HG03025 (cell line): ENCODE results near the gene LEUTX.
"Not testable (repeated sequence)": the region's sequence is repeated elsewhere in the genome, so short reads cannot be mapped to it uniquely, and the experiment has no call there.

ENCODE experiments used
- ATAC-seq: cut with Tn5 transposase; IDR thresholded peaks from one replicate; pipeline ENCODE4 v1.9.1; 2021; ENCODE audit warnings: mild to moderate bottlenecking, moderate library complexity; ENCODE audit not compliant: unreplicated experiment, low FRiP score

Gene LEUTX

GRCh38 chr19:39778763-39779162, at the start of gene LEUTX:
Gene LEUTX, plus strand, starts transcription at chr19:39778854. Its CDS starts 67 bp downstream, at chr19:39778921.
- no peak for ATAC-seq

DNA sequence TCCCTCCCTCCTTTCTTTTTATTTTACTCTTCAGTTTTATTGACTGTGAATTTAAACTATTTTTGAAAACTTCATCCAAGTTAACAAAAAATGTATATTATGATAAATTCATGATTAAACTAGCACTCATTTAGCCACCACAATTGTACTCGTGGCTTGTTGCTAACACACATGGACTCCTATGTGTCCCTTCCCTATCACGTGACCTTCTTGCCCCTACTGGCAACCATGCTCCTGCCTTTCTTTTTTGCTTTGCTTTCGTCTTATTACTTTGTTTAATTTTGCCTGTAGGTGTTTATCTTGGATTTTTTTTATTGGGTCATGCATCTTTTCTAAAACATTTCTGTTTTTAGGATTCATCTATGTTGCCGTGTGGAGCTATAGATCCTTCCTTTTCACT, 49.1 kb upstream of the LEUTX start:
- no peak for ATAC-seq

DNA sequence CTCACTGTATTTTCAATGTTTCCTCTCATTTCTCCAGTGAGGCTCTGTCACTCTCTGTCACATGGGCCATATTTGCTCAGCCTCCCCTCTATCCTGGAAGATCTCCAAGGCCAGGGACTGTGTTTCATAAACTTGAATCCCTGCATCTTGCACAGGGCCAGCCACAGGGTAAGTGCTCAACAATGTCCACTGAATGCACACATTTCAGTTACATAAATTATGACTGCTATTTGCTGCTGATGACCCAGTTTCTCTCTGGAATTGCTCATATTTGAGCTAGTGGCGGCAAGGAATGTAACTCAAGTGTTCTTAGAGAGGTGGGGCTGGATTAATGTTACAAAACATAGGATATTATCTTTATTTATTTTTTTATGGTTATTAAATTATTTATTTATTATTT, 47.0 kb upstream of the LEUTX start:
- no peak for ATAC-seq

DNA sequence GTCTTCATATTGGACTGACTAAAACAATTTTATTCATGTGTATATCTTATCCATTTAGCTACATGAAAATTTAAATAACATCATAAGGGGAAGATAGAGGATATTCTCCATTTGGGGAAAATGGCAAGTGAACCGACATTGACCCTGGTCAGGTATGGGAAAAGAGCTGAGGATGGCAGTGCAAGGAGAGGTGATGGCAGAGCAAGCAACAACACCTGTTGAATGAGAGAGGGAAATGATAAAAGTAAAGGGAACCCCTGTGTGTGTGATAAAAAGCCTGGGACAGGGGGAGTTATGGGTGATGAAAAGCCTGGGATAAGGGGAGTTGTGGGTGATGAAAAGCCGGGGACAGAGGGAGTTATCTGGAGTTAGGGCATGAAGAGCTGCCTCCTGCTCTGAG, 44.8 kb upstream of the LEUTX start:
- ATAC-seq: no peak

DNA sequence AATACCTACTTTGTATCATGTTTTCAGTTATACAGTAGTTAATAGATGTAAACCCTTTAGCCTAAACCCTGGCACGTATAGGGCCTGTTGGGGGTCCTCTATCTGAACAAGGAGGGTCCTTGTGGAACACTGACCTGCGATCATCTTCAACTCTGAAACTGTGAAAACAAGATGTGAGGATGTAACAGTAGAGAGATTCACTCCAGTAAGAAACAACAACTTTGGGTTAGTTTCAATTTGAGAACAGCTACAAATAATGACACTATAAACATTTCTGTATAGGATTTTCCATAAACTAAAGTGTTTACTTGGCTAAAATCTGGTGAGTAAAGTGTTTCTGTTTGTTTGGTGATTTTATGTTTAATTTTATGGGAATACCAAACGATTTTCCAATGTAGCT, 43.0 kb upstream of the LEUTX start:
- no peak for ATAC-seq

DNA sequence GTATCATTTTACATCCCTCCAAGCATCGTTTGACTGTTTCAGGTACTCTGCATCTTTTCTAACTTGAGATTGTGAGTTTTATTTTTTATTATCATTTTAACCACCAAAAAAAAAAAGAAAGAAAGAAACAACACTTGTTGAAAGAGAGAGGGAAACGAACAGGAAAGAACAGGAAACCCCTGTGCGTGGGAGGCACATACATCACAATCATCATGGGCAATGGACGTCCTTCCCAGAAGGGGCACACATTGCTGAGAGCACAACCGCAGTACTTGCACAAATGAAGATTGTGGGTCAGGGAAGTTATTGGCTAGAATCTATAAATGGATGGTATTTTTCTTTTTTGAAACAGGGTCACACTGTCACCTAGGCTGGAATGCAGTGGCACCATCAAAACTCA, 42.6 kb upstream of the LEUTX start:
- no peak for ATAC-seq

DNA sequence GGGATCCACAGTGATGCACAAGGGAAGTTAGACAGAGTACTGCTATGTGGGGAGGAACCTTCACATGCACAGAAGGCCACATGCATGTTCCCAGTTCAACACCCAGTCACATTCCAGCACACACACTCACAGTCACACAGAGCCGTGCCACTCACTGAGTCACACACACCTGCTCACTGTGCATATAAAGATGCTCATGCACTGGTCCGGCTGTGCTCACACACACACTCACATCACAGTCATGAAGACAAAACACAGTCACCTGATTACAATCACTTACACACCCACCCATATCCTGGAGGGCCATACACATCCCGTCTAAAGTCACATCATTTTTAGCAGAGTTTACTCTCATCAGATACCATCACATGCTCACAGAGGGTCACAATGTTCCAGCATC, 41.3 kb upstream of the LEUTX start:
- ATAC-seq: no peak

DNA sequence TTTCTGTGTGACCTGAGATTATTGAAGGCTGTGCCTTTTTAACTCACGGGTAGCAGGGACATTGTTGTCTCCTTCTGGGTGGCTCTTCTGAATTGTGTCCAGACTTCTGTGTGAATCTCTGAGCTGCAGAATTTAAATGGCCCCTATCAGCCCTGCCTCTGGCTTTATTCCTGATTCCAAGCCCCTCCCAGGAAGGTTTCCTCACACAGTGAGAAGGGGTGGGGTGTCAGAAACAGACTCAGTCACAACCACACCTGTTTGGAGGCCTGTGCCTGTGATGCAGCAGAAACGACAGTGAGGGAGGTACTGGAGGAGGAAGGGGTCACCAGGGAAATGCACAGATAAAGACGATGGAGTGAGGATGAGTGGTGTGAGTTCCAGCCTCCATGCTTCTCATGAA, 40.8 kb upstream of the LEUTX start, which contains the start of gene CLC:
Gene CLC (minus strand): TSS at position 139 of the 400 bp plus-strand sequence. CDS start 77 bp downstream, at position 62.
- ATAC-seq: no peak

DNA sequence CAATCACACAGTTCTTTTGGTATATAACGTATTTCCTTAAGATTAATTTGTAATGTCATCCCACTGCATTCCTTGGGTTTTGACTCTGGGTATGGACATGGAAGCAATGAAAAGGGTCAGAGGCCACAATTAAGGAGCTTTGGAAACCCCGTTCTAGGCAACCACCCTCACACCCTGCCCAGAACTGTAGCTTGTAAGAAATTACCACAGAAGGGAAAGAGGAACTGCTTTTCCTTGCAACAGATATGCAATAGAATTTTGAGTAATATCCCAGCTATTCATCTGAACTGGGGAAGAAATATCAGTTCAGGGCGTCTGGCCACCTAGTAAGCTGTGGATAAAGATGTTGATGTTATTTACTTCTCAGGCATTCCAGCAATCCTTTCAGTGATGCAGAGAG, 39.8 kb upstream of the LEUTX start:
- ATAC-seq: no peak

- ATAC-seq: no peak
Observed at GRCh38 chr19:39740395-39740794, 38.3 kb upstream of the LEUTX start.

GRCh38 chr19:39745643-39746042, 33.0 kb upstream of the LEUTX start:
- no peak for ATAC-seq

- ATAC-seq: no peak
Observed at GRCh38 chr19:39746836-39747529, 31.7 kb upstream of the LEUTX start.

DNA sequence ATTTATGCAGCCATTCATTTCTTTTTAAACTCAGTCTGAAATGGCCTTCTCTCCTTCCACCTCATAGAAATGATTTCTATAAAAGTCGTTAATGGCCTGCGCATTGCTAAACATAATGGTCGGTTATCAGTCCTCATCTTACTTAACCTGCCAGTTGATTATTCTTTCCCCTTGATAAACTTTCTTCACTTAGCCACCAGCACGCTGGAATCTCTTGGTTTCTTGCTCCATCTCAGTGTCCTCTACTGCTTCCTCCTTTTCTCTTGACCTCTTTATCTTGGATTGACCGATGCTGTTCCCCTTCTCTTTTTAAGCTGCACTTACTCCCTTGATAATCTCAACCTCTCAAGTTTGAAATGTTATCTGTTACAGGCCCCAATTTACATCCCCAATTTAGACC, 28.7 kb upstream of the LEUTX start:
- ATAC-seq: no peak

DNA sequence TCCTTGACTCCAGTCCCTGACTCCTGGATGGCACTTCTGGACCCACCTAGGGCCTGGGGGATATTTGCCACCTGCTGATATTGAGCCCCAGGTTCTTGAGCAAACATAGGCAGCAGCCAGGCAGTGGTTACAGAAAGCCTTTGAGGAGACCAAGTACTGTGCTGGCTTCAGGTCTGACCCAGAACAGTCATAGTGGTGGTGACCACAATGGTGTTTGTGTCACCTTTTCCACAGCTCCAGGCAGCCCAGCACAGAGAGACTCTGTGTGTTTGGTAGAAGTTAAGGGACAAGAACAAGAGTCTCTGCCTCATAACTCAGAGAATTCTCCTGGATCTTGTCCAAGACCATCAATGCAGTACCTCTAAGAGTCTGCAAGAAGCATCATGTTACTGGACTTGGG, 26.3 kb upstream of the LEUTX start:
- no peak for ATAC-seq

DNA sequence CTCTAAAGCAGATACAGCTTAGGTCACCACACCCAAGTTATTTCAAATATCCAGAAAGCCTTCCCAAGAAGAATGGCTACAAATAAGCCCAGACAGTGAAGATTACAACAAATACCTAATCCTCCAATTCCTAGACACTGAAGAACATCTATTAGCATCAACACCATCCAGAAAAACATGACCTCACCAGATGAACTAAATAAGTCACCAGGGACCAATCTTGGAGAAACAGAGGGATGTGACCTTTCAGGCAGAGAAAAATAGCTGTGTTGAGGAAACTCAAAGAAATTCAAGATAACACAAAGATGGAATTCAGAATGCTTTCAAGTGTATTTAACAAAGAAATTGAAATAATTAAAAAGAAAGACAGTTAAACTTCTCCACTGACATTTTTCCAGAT, 25.9 kb upstream of the LEUTX start:
- no peak for ATAC-seq

DNA sequence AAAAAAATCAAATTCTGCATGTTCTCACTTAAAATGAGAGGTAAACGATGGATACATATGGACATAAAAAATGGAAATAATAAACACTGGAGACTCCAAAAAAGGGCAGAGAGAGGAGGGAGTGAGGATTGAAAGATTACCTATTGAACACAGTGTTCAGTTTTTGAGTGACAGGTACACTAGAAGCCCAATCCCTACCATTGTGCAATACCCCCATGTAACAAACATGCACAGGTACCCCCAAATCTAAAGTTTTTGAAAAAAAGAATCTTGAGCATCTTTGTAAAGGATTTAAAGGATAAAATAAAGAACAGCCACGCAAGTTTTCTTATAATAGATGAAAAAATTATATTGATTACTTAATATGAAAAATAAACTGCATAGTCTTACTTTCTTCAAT, 24.1 kb upstream of the LEUTX start:
- ATAC-seq: no peak

- ATAC-seq: no peak
Observed at GRCh38 chr19:39754971-39755370, 23.7 kb upstream of the LEUTX start.

DNA sequence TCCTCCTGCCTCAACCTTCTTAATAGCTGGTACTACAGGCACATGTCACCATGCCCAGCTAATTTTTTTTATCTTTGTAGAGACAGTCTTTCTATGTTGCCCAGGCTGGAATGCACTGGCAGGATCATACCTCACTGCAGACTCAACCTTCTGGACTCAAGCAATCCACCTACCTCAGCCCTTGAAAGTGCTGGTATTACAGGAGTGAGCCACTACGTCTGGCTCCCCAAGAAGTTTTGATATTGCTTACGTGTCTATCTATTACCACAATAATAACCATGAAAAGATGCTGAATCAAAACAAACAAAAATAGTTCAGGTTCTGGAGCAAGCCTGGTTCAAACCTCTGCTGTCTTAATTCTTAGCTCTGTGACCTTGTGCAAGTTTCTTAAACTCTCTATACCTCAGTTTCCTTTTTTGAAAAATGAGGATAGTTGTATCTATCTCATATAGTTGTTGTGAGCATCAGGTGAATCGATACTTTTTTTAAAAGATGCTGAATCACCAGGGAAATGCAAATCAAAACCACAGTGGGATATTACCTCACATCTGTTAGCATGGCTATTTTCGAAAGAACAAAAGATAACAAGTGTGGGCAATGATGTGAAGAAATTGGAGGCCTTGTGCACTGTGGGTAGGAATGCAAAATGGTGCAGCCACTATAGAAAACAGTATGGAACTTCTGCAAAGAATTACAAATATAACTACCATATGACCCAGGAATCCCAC, 19.0 kb upstream of the LEUTX start:
- no peak for ATAC-seq

DNA sequence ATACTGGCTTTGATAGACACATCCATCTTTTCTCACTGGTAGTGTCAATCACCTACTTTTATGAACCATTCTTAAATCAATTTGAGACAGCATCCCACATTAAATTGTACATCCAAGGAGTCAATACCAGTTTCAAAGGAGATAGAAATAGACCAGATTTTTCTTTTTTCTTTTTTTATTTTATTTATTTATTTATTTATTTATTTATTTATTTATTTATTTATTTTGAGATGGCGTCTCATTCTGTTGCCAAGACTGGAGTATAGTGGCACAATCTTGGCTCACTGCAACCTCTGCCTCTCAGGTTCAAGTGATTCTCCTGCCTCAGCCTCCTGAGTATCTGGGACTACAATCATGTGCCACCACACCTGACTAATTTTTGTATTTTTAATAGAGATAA, 16.8 kb upstream of the LEUTX start:
- not testable (repeated sequence) for ATAC-seq

- ATAC-seq: no peak
Observed at GRCh38 chr19:39765091-39766076, 13.3 kb upstream of the LEUTX start.

DNA sequence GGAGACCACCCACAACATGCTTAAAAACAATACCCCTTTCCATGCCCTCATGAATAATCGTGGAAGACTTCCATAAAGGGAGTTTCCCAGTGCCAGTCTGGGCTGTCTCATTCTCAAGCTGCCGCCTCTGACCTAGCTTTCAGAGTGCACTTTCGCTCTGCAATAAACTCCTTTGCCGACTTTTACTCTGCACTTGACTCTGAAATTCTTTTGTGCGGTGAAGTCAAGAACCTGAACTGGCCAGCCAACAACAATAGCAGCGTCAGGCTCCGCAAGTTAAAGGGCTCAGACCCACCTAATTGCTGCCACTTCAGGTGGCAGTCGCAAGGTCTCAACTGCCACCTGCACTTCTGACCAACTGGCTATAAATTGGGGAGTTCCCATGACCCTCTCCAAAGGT, 10.3 kb upstream of the LEUTX start:
- no peak for ATAC-seq
